Measurements from ENCODE around the gene C12orf75. TPM values are rescaled to one million over a fixed set of nuclear protein-coding genes. Genes with fewer than 3 reads are reported as not detected.

Gene C12orf75
- total RNA-seq, 1 donor from 2014 or later, result 169 TPM

DNA sequence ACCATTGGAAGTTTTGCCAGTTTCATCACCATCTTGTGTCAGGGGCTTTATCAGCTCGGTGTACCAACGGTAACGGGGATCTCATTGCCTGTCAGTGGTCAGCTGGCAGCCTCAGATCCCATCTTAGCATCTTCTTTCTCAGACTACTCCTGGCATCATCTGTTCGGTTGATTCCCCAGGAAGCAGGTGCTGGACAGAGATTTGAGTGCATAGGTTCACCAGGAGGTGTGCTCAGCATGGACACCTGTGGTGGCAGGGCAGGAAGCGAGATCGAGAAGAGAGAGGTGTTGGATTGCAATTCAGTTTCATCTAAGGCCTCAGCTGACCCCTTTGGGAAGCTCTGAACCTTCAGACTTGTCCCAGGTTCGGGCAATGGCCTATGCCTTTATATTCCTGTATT lies 76.0 kb downstream of the C12orf75 start:
- H3K4me3 Mint-ChIP-seq (ENCODE audit: unreplicated experiment), result no peak overlapping the region

GRCh38 chr12:105409279-105409678 lies 78.8 kb downstream of the C12orf75 start:
- H3K27ac Mint-ChIP-seq (ENCODE audit: unreplicated experiment), result peak overlapping the region; percentile 86
- no peak for DNase-seq (ENCODE audit: extremely low spot score, unreplicated experiment)
- no peaks in the 10 kb centered on the region for H3K9me3 Mint-ChIP-seq (ENCODE audit: unreplicated experiment)
- TF ChIP-seq, protein P1, sequence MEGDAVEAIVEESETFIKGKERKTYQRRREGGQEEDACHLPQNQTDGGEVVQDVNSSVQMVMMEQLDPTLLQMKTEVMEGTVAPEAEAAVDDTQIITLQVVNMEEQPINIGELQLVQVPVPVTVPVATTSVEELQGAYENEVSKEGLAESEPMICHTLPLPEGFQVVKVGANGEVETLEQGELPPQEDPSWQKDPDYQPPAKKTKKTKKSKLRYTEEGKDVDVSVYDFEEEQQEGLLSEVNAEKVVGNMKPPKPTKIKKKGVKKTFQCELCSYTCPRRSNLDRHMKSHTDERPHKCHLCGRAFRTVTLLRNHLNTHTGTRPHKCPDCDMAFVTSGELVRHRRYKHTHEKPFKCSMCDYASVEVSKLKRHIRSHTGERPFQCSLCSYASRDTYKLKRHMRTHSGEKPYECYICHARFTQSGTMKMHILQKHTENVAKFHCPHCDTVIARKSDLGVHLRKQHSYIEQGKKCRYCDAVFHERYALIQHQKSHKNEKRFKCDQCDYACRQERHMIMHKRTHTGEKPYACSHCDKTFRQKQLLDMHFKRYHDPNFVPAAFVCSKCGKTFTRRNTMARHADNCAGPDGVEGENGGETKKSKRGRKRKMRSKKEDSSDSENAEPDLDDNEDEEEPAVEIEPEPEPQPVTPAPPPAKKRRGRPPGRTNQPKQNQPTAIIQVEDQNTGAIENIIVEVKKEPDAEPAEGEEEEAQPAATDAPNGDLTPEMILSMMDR (IDR thresholded peaks at IDR 0.05), result no peak
- H3K4me3 Mint-ChIP-seq (ENCODE audit: unreplicated experiment), result peak overlapping the region; percentile 44
- H3K27me3 Mint-ChIP-seq (ENCODE audit: unreplicated experiment), result no peaks in the 10 kb centered on the region
- H3K4me1 Mint-ChIP-seq (ENCODE audit: unreplicated experiment), result peaks cover 59% of the 10 kb centered on the region
- peaks cover 11% of the 10 kb centered on the region for H3K36me3 Mint-ChIP-seq (ENCODE audit: unreplicated experiment)

More for the DNA sequence above, 76.0 kb downstream of the C12orf75 start:
- no peak for DNase-seq (ENCODE audit: extremely low spot score, unreplicated experiment)
- Mint-ChIP-seq H3K27me3 (ENCODE audit: unreplicated experiment) (no peaks in the 10 kb centered on the region), H3K4me1 (ENCODE audit: unreplicated experiment) (peaks cover 54% of the 10 kb centered on the region), H3K9me3 (ENCODE audit: unreplicated experiment) (no peaks in the 10 kb centered on the region), H3K36me3 (ENCODE audit: unreplicated experiment) (peaks cover 18% of the 10 kb centered on the region), H3K27ac (ENCODE audit: unreplicated experiment) (no peak overlapping the region)
- TF ChIP-seq, protein P1 (IDR thresholded peaks at IDR 0.05), result no peak

DNA sequence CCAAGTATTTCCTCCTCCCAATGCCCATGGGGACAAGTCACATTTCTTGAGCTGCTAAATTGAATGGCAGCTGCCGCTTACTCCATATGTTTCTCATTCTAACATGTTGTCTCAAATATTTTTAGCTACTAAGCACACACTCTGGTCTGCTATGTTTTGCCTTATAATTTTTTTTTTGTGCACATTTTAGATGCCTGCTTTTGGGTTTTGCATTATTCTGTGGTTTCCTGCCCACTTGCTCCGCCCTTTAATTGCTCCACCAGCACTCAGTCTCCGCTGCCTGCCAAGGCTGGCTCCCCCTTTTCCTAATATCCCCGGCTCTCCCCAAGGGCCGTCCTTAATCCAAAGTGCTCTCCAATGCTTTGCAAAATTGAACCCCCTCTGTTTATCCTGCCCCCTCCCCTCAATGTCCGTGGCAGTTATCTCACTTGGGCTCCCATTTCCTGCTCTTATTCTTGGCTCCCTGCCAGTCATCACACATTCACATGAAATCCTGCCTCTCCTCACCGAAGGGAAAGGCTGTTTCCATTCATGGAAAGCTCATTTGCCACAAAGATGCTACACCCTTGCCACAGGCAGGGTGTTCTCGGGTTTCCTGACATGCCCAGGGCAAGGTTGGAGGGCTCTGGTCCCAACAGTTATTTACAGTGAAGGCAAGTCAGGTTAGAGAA lies 79.4 kb downstream of the C12orf75 start:
- Mint-ChIP-seq H3K36me3 (ENCODE audit: unreplicated experiment) (peaks cover 8% of the 10 kb centered on the region), H3K27ac (ENCODE audit: unreplicated experiment) (peak overlapping the region; percentile 86), H3K4me3 (ENCODE audit: unreplicated experiment) (peak overlapping the region; percentile 5), H3K9me3 (ENCODE audit: unreplicated experiment) (no peaks in the 10 kb centered on the region), H3K4me1 (ENCODE audit: unreplicated experiment) (peaks cover 59% of the 10 kb centered on the region), H3K27me3 (ENCODE audit: unreplicated experiment) (no peaks in the 10 kb centered on the region)
- TF ChIP-seq, protein P1 (IDR thresholded peaks at IDR 0.05), result no peak
- DNase-seq (ENCODE audit: extremely low spot score, unreplicated experiment), result peak; percentile 93

GRCh38 chr12:105413911-105414487 lies 83.5 kb downstream of the C12orf75 start:
- no peak for DNase-seq (ENCODE audit: extremely low spot score, unreplicated experiment)
- Mint-ChIP-seq H3K27me3 (ENCODE audit: unreplicated experiment) (no peaks in the 10 kb centered on the region), H3K4me1 (ENCODE audit: unreplicated experiment) (peaks cover 68% of the 10 kb centered on the region), H3K4me3 (ENCODE audit: unreplicated experiment) (no peak overlapping the region), H3K27ac (ENCODE audit: unreplicated experiment) (no peak overlapping the region), H3K36me3 (ENCODE audit: unreplicated experiment) (no peaks in the 10 kb centered on the region), H3K9me3 (ENCODE audit: unreplicated experiment) (no peaks in the 10 kb centered on the region)
- TF ChIP-seq, protein P1 (IDR thresholded peaks at IDR 0.05), result no peak

GRCh38 chr12:105417732-105418131 lies 87.2 kb downstream of the C12orf75 start:
- no peak overlapping the region for H3K4me3 Mint-ChIP-seq (ENCODE audit: unreplicated experiment)
- peak overlapping the region; percentile 90 for H3K27ac Mint-ChIP-seq (ENCODE audit: unreplicated experiment)
- H3K27me3 Mint-ChIP-seq (ENCODE audit: unreplicated experiment), result no peaks in the 10 kb centered on the region

More at GRCh38 chr12:105417732-105418131, 87.2 kb downstream of the C12orf75 start:
- Mint-ChIP-seq H3K36me3 (ENCODE audit: unreplicated experiment) (no peaks in the 10 kb centered on the region), H3K9me3 (ENCODE audit: unreplicated experiment) (no peaks in the 10 kb centered on the region), H3K4me1 (ENCODE audit: unreplicated experiment) (peaks cover 59% of the 10 kb centered on the region)
- TF ChIP-seq, protein P1 (IDR thresholded peaks at IDR 0.05), result peak; percentile 18
- no peak for DNase-seq (ENCODE audit: extremely low spot score, unreplicated experiment)

Measured in osteocyte (in vitro differentiated cells).